WI38 (cell line): Measurements from ENCODE around the gene RPUSD1.

ENCODE experiments used
- H3K4me3 ChIP-seq: 2 replicates; pipeline ENCODE4 v1.5.1; 2011; ENCODE audit warnings: low read depth, mild to moderate bottlenecking, control low read depth, low read length
- TF ChIP-seq, protein P1 (sequence below): IDR thresholded peaks from 2 replicates; pipeline ENCODE4 v1.5.1; 2012; ENCODE audit warnings: low read depth, mild to moderate bottlenecking, control low read depth, low read length

RPUSD1 gene

DNA sequence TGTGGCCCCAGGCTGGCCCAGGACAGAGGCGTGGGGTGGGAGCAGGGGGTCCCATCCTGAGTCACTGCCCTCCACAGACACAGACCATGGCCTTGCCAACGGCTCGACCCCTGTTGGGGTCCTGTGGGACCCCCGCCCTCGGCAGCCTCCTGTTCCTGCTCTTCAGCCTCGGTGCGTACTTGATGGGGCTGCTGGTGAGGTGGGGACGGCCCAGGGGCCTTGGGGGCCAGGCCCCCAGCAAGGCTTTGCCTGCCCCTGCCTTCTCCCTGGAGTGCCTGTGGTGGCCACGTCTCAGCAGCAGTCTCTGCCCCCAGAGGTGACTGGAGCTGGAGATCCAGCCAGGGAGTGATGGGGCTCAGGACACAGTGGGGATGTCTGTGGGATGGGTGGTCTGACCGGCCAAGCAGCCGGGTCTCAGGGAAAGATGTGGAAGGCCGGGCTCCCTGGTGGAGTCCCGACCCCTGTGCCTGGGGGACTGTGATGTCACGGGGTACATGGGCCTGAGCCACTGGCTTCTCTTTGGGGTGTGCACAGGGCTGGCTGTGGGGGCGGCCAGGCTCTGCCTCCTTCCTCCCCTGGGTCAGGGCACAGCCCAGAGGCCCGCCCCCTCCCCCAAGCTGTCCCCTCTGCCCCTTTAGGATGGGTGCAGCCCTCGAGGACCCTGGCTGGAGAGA is 25.4 kb downstream of the RPUSD1 start:
- H3K4me3 ChIP-seq: no peak overlapping the region
- TF ChIP-seq, protein P1, sequence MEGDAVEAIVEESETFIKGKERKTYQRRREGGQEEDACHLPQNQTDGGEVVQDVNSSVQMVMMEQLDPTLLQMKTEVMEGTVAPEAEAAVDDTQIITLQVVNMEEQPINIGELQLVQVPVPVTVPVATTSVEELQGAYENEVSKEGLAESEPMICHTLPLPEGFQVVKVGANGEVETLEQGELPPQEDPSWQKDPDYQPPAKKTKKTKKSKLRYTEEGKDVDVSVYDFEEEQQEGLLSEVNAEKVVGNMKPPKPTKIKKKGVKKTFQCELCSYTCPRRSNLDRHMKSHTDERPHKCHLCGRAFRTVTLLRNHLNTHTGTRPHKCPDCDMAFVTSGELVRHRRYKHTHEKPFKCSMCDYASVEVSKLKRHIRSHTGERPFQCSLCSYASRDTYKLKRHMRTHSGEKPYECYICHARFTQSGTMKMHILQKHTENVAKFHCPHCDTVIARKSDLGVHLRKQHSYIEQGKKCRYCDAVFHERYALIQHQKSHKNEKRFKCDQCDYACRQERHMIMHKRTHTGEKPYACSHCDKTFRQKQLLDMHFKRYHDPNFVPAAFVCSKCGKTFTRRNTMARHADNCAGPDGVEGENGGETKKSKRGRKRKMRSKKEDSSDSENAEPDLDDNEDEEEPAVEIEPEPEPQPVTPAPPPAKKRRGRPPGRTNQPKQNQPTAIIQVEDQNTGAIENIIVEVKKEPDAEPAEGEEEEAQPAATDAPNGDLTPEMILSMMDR: no peak

DNA sequence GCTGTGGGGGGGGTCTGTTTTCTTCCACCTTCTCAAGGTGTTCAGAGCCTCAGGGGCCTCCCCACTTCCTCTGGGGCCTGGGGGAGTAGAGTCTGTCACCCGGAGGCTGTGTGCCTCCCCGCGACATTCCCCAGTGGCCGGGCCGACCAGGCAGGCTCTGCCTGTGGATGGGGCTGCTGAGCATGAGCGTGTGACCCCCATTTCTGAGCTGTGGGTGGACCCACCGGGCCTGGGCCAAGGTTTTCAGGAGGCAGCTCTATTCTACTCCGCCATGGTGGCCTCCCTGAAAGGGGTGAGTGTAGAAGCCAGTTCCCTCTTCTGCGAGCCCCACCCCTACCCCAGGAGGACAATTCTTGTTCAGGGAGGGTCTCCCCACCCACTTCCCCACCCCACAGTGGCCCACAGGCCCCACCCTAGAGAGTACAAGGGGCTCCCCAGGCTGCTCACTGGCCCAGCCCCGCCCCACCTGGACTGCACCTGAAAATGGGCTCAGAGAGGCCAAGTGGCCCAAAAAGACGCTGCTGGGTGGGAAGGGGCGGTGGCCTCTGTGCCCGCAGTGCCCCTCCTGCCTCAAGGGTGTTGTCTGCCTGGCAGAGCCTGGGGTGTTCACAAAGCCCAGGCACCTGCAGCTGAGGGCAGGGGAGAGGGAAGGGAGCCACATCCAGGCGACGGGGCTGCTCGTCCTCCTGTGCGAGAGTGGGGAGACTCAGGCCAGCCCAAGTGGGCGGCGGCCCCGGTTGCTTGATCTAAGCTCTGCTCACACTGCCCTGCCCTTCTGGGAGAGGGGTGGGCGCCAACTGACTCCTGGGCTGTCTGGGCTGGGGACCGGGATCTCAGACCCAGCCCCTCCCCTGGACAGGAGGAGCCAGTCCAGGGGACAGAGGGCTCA is 26.3 kb downstream of the RPUSD1 start:
- H3K4me3 ChIP-seq: no peak overlapping the region
- TF ChIP-seq, protein P1: no peak

DNA sequence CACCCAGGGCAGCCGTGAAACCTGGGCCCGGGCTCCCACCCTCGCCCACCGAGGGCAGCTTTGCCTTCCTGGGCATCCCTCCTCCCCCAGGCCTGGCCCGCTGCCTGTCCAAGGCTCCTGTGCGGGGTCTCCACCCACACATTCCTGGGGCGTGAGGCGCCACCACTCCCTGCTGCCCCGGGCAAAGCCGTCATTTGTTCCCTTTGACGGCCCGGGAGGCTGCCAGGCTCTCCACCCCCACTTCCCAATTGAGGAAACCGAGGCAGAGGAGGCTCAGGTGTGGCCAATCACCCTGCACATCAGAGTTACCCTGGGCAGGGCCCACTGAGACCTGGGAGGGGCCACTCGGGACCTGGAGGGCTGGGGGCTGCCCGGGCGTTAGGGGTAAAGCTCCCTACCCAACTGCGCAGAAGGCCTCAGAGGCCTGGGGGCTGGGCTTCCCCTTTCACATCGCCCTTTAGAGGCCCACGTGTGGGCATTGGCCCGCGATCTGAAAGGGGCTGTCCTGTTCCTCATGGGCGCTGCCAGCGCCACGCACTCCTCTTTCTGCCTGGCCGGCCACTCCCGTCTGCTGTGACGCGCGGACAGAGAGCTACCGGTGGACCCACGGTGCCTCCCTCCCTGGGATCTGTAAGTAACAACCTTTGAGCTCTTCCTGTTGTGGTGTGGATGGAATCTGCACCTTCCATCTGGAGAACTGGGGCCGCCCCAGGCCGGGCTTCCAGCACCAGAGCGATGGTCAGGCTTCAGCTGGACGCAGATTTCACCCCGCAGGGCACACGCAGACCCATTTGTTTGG is 27.4 kb downstream of the RPUSD1 start, which contains the start of gene MSLN:
MSLN (plus strand) TSS at position 190 of the 799 bp plus-strand sequence. CDS start 1,947 bp downstream, outside the sequence.
- no peak within 1 kb of the TSS for H3K4me3 ChIP-seq
- TF ChIP-seq, protein P1: no peak

DNA sequence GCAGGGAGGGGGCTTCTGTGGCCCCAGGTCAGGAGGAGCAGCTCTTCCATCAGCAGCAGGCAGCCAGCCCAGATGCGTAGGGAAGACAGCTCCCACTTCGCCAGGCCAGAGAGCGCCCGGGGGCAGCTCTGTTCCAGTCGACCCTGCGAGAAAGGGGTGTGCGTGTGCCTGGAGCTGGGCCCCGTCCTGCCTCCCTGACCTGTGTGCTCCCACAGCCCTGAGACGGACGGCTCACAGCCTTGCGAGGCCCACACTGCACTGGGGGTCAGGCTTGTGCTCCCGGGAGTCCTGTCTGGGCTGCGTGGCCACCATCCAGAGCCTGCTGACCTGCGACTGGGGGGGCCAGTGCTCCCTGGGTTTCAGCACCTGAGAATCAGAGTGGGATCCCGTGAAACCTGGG is 28.1 kb downstream of the RPUSD1 start:
- TF ChIP-seq, protein P1: no peak
- no peak overlapping the region for H3K4me3 ChIP-seq

- TF ChIP-seq, protein P1: no peak
- H3K4me3 ChIP-seq: no peak overlapping the region
Observed at GRCh38 chr16:759110-759910, 28.9 kb downstream of the RPUSD1 start.

- TF ChIP-seq, protein P1: no peak
- H3K4me3 ChIP-seq: no peak overlapping the region
Observed at GRCh38 chr16:756428-756827, 31.8 kb downstream of the RPUSD1 start.
